Lower lobe of right lung (tissue), 2 donors: Measurements from ENCODE around the gene ROBO1. TPM values are rescaled to one million over a fixed set of nuclear protein-coding genes. Genes with fewer than 3 reads are reported as not detected.
A peak's percentile ranks its signal among the peaks of the same experiment; 100 is the strongest.

Experiments used
- ATAC-seq, 2 donors: fragments of 200-7000 bp; cut with Tn5 transposase; one replicate each; pipeline ENCODE4 v1.9.1; 2020 to 2022; ENCODE audit warnings: mild to moderate bottlenecking in 2 of 2, moderate library complexity in 2 of 2
- DNase-seq: peaks from one replicate; pipeline ENCODE4 v3.0.0-alpha.2; 2020
- H3K27ac ChIP-seq: fragments of 200-600 bp; one replicate; pipeline ENCODE4 v1.8.0; 2022
- H3K27me3 ChIP-seq: fragments of 200-600 bp; one replicate; pipeline ENCODE4 v1.8.0; 2022; ENCODE audit warnings: low read depth
- H3K36me3 ChIP-seq: fragments of 200-600 bp; one replicate; pipeline ENCODE4 v1.8.0; 2022; ENCODE audit warnings: mild to moderate bottlenecking
- H3K4me1 ChIP-seq: fragments of 200-600 bp; one replicate; pipeline ENCODE4 v1.8.0; 2022
- H3K4me3 ChIP-seq: fragments of 200-600 bp; one replicate; pipeline ENCODE4 v1.8.0; 2022; ENCODE audit warnings: mild to moderate bottlenecking
- H3K9me3 ChIP-seq: fragments of 200-600 bp; one replicate; pipeline ENCODE4 v1.8.0; 2022
- intact Hi-C: fragments of 100-400 bp; cut with DNase I; formaldehyde crosslinking; loops from one replicate; pipeline ENCODE4 v1.11.0; 2022
- total RNA-seq: library from RNA; stranded (reverse); fragmentation: NEBNext Ultra II Directional; extraction: Animal tissue kit (Norgen Biotek cat#: 25700); gene quantifications from one replicate; pipeline ENCODE4 v1.2.1, GENCODE V29; 2021
- TF ChIP-seq, protein P1 (sequence below): fragments of 200-600 bp; IDR thresholded peaks from one replicate; pipeline ENCODE4 v1.8.0; 2022; ENCODE audit warnings: antibody characterized with exemption, mild to moderate bottlenecking
- donor health status: DM: no; HTN: yes; CAD: no; lungs with severe emphysema.

ROBO1 gene
- total RNA-seq, 1 donor from 2014 or later: 14.8 TPM

DNA sequence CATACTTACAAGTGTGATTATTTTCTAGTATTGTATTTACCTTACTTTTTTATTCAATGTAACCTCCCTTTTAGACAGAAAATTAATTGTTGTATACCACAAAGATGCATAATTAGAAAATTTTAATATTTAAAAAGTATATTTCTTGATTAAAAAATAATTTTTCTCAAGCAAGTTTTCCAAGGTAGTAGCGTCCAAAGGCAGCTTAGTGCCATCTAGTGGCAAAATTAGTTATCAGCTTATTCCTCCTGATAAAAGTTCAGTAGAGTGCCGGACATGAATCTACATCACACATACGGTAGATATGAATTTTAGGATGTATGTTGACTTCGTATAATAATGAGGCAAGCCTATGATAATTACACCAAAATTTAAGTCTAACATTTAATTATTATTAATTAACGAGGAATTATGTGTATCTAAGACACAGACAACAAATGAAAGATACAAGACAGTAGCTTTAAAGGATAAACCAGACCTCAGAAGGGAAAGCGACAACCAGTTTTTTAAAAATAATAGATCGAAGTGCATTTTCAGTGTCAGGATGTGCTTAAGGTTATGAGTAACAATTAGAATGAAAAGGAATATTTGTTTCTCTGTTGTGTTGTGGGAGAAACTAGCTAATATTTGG lies 405.9 kb downstream of the ROBO1 start:
- Histone ChIP-seq H3K36me3 (no peaks in the 10 kb centered on the region), H3K27me3 (no peaks in the 10 kb centered on the region), H3K27ac (no peak overlapping the region), H3K4me1 (no peaks in the 10 kb centered on the region), H3K9me3 (no peaks in the 10 kb centered on the region), H3K4me3 (no peak overlapping the region)
- intact Hi-C loops: no loop called here
- DNase-seq (no peak), ATAC-seq (peak in 1 of 2 donors; percentile 55)
- TF ChIP-seq, protein P1, sequence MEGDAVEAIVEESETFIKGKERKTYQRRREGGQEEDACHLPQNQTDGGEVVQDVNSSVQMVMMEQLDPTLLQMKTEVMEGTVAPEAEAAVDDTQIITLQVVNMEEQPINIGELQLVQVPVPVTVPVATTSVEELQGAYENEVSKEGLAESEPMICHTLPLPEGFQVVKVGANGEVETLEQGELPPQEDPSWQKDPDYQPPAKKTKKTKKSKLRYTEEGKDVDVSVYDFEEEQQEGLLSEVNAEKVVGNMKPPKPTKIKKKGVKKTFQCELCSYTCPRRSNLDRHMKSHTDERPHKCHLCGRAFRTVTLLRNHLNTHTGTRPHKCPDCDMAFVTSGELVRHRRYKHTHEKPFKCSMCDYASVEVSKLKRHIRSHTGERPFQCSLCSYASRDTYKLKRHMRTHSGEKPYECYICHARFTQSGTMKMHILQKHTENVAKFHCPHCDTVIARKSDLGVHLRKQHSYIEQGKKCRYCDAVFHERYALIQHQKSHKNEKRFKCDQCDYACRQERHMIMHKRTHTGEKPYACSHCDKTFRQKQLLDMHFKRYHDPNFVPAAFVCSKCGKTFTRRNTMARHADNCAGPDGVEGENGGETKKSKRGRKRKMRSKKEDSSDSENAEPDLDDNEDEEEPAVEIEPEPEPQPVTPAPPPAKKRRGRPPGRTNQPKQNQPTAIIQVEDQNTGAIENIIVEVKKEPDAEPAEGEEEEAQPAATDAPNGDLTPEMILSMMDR: peak; percentile 68

DNA sequence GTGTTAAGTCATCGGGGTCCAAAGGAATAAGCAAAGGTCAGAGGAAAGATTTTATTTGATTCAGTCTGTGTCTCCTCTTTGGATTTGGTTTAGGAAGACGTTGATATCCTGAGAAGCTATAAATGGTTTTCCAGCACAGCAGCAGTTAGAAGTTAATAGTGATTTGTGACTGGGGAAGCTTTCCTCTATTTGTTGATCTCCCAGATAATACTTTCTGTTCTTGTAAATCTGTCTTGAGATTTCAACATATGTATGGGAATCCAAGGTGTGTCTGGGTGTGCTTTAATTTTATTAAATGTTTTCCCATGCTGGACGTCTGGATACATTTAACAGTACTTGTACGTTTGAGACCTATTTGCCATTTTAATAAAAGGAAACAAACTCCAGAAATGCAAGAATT lies 409.5 kb downstream of the ROBO1 start:
- Histone ChIP-seq H3K4me1 (no peaks in the 10 kb centered on the region), H3K27ac (no peak overlapping the region), H3K4me3 (no peak overlapping the region), H3K27me3 (no peaks in the 10 kb centered on the region), H3K36me3 (no peaks in the 10 kb centered on the region), H3K9me3 (no peaks in the 10 kb centered on the region)
- intact Hi-C loops: no loop called here
- DNase-seq (no peak), ATAC-seq (no peak)
- TF ChIP-seq, protein P1: no peak

DNA sequence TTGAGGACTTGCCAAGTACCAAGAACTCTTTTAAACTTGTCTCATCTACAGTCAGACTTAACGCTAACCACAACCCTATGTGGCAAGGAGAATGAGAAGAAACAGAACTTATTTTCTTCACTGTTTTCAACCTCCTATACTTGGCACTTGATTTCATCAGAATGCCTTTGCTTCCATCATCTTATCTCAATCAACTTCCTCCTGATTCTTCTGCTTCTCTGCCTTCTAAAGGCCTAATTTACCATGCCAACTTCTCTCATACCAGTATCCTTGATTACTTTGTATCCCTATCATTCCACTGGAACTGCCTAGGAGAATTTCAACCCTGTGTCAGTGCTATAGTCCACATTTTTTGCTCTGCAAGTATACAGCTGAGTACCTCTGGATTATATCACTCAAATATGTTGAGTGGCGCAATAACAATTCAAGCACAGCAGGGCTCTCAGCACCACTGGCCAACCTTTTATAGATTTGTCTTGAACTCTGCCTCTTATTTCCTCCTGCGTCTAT lies 413.6 kb downstream of the ROBO1 start:
- H3K9me3 ChIP-seq: no peaks in the 10 kb centered on the region
- H3K4me3 ChIP-seq: no peak overlapping the region
- DNase-seq: no peak
- H3K36me3 ChIP-seq: no peaks in the 10 kb centered on the region
- no peaks in the 10 kb centered on the region for H3K27me3 ChIP-seq
- no peaks in the 10 kb centered on the region for H3K4me1 ChIP-seq
- TF ChIP-seq, protein P1: no peak
- no peak overlapping the region for H3K27ac ChIP-seq
- ATAC-seq: peak in 1 of 2 donors; percentile 43
- intact Hi-C loops: no loop called here

DNA sequence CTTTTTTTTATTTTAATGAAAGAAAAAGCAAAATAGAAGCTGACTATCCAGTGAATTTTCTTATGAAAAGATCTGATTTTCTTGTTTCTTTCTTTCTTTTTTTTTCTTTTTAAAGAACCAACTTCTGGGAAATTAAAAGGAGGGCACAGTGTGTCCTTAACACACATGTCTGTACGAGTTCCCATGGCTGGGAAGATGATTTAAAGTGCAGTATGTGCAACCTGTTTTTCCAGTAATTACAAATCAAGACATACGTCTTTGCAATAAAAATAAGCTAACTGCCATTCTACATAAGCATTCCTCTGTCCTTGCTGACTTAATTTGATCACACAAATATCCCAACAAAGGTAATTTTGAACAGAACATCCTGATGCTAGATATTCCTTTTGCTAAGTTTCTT lies 416.1 kb downstream of the ROBO1 start:
- no peaks in the 10 kb centered on the region for H3K4me1 ChIP-seq
- no peak overlapping the region for H3K4me3 ChIP-seq
- no peaks in the 10 kb centered on the region for H3K9me3 ChIP-seq
- intact Hi-C loops: no loop called here
- H3K36me3 ChIP-seq: no peaks in the 10 kb centered on the region
- no peaks in the 10 kb centered on the region for H3K27me3 ChIP-seq
- TF ChIP-seq, protein P1: no peak
- ATAC-seq (no peak), DNase-seq (no peak)
- H3K27ac ChIP-seq: no peak overlapping the region

DNA sequence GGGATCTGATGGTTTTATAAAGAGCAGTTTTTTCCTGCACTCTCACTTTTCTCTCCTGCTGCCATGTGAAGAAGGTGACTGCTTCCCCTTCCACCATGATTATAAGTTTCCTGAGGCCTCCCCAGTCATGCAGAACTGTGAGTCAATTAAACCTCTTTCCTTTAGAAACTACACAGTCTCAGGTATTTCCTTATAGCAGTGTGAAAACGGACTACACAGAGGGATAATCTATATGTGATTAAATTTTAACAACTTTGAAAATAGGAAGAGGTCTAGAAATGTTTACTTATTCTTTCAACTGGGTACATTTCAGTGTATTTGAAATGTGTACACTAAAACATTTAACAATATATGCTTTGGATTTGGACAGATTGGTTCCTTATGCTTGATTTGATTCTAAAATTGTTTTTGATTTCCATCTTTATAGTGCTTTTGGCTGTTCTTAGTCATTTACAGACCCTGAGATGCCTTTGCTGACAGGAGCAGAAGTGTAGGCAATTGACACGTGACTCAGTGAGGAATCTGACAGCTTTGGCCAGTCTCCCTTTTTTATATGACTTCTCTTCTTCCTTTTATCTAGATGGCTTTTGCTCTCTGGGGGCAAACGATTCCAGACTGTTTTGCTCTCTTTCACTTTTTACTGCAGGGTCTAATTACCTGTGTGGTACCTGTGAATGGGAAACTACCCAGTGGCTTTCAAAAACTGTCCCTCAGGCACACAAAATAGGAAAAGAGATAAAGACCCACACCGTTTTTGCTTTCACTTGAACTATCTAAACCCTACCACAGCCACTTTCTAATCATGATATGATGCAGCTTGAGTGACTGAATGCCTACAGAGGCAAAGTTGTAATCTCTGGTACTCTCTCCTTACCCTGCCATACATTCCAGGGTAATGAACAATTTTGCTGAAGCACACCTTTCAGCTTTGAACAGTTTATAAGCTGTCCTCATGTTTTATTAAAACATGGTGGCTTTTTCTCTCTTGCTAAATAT lies 422.6 kb downstream of the ROBO1 start:
- TF ChIP-seq, protein P1: no peak
- no peak overlapping the region for H3K27ac ChIP-seq
- intact Hi-C loops: no loop called here
- H3K4me3 ChIP-seq: no peak overlapping the region
- H3K27me3 ChIP-seq: no peaks in the 10 kb centered on the region
- ATAC-seq: no peak
- no peaks in the 10 kb centered on the region for H3K9me3 ChIP-seq
- H3K36me3 ChIP-seq: no peaks in the 10 kb centered on the region
- DNase-seq: no peak
- H3K4me1 ChIP-seq: no peaks in the 10 kb centered on the region
